H1 (cell line): Measurements from ENCODE around the gene KRTAP1-3. TPM values are rescaled to one million over a fixed set of nuclear protein-coding genes. Genes with fewer than 3 reads are reported as not detected.

ENCODE experiments used
- CEBPB ChIP-seq: IDR thresholded peaks from 2 replicates; pipeline ENCODE4 v1.6.1; 2012; ENCODE audit warnings: low read depth, low read length
- EGR1 ChIP-seq: IDR thresholded peaks from 2 replicates; pipeline ENCODE4 v1.6.1; 2011; ENCODE audit warnings: low read depth, low read length, borderline replicate concordance
- JUN ChIP-seq: IDR thresholded peaks from 2 replicates; pipeline ENCODE4 v1.6.1; 2011; ENCODE audit warnings: low read depth, mild to moderate bottlenecking, improper control_type of control experiment, low read length
- RNF2 ChIP-seq: fragments of 200-900, 300-1000 bp; sonication (generic); IDR thresholded peaks from 2 replicates; pipeline ENCODE4 v1.7.1; 2016; ENCODE audit warnings: borderline replicate concordance, low read depth, mild to moderate bottlenecking, antibody characterized with exemption, low read length; ENCODE audit not compliant: poor library complexity, severe bottlenecking; ENCODE audit errors: missing control alignments
- RXRA ChIP-seq: IDR thresholded peaks from 2 replicates; pipeline ENCODE4 v1.6.1; 2011; ENCODE audit warnings: low read depth, mild to moderate bottlenecking, low read length, moderate library complexity; ENCODE audit not compliant: insufficient read depth
- polyA plus RNA-seq, 7 experiments: library from polyadenylated mRNA; depleted of rRNA in 3 of 7; stranded (reverse) in 5 of 7; unstranded in 2 of 7; fragments of >200 nt in 5 of 7; fragments of 200-250 nt in 2 of 7; gene quantifications; 1 replicate in 5 of 7; 2 replicates in 1 of 7; 4 replicates in 1 of 7; pipeline versions ENCODE4 v1.2.1 to v1.2.3, GENCODE V29; 2011 to 2013; ENCODE audit warnings: missing spikeins in 2 of 7, mixed read lengths in 2 of 7
- total RNA-seq: library from RNA; stranded (reverse); fragmentation: NEBNext Ultra II Directional; extraction: Animal tissue kit (Norgen Biotek cat#: 25700); gene quantifications from 2 replicates; pipeline ENCODE4 v1.2.1, GENCODE V29; 2021
- TF ChIP-seq, protein P1 (sequence below): fragments of 300-600 bp; sonication (generic); IDR thresholded peaks from 2 replicates; pipeline ENCODE4 v1.7.1; 2012; ENCODE audit warnings: low read length, moderate library complexity, mild to moderate bottlenecking, inconsistent platforms; ENCODE audit not compliant: insufficient replicate concordance

KRTAP1-3 gene
- total and polyA plus RNA-seq, 2 of the 8 experiments (the other 6 are each of a cell fraction or from before 2014, with no cell fraction given): not detected

GRCh38 chr17:41015454-41015853 is 19.2 kb downstream of the KRTAP1-3 start (continued):
- TF ChIP-seq CEBPB (no peak), RXRA (no peak), RNF2 (no peak), EGR1 (no peak), JUN (no peak)
- TF ChIP-seq, protein P1, sequence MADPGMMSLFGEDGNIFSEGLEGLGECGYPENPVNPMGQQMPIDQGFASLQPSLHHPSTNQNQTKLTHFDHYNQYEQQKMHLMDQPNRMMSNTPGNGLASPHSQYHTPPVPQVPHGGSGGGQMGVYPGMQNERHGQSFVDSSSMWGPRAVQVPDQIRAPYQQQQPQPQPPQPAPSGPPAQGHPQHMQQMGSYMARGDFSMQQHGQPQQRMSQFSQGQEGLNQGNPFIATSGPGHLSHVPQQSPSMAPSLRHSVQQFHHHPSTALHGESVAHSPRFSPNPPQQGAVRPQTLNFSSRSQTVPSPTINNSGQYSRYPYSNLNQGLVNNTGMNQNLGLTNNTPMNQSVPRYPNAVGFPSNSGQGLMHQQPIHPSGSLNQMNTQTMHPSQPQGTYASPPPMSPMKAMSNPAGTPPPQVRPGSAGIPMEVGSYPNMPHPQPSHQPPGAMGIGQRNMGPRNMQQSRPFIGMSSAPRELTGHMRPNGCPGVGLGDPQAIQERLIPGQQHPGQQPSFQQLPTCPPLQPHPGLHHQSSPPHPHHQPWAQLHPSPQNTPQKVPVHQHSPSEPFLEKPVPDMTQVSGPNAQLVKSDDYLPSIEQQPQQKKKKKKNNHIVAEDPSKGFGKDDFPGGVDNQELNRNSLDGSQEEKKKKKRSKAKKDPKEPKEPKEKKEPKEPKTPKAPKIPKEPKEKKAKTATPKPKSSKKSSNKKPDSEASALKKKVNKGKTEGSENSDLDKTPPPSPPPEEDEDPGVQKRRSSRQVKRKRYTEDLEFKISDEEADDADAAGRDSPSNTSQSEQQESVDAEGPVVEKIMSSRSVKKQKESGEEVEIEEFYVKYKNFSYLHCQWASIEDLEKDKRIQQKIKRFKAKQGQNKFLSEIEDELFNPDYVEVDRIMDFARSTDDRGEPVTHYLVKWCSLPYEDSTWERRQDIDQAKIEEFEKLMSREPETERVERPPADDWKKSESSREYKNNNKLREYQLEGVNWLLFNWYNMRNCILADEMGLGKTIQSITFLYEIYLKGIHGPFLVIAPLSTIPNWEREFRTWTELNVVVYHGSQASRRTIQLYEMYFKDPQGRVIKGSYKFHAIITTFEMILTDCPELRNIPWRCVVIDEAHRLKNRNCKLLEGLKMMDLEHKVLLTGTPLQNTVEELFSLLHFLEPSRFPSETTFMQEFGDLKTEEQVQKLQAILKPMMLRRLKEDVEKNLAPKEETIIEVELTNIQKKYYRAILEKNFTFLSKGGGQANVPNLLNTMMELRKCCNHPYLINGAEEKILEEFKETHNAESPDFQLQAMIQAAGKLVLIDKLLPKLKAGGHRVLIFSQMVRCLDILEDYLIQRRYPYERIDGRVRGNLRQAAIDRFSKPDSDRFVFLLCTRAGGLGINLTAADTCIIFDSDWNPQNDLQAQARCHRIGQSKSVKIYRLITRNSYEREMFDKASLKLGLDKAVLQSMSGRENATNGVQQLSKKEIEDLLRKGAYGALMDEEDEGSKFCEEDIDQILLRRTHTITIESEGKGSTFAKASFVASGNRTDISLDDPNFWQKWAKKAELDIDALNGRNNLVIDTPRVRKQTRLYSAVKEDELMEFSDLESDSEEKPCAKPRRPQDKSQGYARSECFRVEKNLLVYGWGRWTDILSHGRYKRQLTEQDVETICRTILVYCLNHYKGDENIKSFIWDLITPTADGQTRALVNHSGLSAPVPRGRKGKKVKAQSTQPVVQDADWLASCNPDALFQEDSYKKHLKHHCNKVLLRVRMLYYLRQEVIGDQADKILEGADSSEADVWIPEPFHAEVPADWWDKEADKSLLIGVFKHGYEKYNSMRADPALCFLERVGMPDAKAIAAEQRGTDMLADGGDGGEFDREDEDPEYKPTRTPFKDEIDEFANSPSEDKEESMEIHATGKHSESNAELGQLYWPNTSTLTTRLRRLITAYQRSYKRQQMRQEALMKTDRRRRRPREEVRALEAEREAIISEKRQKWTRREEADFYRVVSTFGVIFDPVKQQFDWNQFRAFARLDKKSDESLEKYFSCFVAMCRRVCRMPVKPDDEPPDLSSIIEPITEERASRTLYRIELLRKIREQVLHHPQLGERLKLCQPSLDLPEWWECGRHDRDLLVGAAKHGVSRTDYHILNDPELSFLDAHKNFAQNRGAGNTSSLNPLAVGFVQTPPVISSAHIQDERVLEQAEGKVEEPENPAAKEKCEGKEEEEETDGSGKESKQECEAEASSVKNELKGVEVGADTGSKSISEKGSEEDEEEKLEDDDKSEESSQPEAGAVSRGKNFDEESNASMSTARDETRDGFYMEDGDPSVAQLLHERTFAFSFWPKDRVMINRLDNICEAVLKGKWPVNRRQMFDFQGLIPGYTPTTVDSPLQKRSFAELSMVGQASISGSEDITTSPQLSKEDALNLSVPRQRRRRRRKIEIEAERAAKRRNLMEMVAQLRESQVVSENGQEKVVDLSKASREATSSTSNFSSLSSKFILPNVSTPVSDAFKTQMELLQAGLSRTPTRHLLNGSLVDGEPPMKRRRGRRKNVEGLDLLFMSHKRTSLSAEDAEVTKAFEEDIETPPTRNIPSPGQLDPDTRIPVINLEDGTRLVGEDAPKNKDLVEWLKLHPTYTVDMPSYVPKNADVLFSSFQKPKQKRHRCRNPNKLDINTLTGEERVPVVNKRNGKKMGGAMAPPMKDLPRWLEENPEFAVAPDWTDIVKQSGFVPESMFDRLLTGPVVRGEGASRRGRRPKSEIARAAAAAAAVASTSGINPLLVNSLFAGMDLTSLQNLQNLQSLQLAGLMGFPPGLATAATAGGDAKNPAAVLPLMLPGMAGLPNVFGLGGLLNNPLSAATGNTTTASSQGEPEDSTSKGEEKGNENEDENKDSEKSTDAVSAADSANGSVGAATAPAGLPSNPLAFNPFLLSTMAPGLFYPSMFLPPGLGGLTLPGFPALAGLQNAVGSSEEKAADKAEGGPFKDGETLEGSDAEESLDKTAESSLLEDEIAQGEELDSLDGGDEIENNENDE: no peak
- TF ChIP-seq, all 59 proteins: peak for 0
